ENCODE results near the gene GMPPA.

GMPPA gene

DNA sequence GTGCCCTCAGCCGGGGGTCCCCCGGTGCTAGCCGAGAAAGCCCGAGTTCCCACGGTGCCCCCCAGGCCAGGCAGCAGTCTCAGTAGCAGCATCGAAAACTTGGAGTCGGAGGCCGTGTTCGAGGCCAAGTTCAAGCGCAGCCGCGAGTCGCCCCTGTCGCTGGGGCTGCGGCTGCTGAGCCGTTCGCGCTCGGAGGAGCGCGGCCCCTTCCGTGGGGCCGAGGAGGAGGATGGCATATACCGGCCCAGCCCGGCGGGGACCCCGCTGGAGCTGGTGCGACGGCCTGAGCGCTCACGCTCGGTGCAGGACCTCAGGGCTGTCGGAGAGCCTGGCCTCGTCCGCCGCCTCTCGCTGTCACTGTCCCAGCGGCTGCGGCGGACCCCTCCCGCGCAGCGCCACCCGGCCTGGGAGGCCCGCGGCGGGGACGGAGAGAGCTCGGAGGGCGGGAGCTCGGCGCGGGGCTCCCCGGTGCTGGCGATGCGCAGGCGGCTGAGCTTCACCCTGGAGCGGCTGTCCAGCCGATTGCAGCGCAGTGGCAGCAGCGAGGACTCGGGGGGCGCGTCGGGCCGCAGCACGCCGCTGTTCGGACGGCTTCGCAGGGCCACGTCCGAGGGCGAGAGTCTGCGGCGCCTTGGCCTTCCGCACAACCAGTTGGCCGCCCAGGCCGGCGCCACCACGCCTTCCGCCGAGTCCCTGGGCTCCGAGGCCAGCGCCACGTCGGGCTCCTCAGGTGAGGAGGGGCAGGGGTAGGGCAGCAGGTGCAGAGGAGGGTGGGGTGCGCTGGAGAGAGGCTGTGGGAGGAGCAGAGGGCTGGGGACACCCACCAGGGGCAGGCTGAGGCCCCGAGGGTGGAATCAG lies 14.1 kb upstream of the GMPPA start:
- no peak for DNase-seq (ENCODE audit: low read depth in 1 of 2, low spot score in 1 of 2)

DNA sequence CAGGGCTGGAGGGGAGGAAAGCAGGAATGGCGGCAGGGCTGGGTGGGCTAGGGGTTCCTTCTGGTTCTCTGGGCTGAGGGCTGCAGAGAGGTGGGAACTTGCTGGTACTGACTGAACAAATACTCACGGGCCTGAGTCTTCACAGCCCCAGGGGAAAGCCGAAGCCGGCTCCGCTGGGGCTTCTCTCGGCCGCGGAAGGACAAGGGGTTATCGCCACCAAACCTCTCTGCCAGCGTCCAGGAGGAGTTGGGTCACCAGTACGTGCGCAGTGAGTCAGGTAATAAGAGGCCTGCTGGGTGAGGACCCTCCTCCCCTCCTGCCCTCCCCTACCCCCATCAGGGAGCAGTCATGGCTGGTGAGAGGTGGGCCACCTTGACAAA lies 13.5 kb upstream of the GMPPA start:
- DNase-seq (ENCODE audit: low read depth in 1 of 2, low spot score in 1 of 2) = no peak

DNA sequence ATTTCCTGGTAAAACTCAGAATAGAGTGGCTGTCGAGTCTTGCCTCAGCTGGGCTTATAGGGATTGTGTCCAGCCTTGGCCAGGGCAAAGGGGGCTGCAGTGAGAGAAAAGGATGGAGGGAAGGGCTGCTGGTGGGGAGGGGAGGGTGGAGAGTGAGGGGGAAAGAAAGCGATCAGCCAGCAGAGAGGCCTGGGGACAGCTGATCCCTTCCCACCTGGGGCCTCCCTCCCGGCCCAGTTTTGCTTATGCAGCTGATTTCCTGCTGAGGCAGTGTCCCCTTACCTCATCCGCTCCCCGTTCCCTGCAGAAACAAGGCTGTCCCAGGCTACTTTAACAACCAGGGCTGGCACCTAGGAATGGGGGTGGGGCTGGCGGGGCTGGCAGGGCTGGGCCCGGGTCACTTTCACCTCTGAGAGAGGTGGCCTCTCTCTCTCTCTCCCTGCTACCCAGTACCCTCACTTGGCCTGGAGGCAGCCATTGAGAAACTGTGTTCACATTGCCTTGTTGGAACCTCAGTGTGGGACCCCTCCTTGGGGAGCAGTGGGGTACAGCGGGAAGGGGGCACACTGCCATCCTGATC lies 12.2 kb upstream of the GMPPA start:
- DNase-seq (ENCODE audit: low read depth in 1 of 2, low spot score in 1 of 2) = no peak

DNA sequence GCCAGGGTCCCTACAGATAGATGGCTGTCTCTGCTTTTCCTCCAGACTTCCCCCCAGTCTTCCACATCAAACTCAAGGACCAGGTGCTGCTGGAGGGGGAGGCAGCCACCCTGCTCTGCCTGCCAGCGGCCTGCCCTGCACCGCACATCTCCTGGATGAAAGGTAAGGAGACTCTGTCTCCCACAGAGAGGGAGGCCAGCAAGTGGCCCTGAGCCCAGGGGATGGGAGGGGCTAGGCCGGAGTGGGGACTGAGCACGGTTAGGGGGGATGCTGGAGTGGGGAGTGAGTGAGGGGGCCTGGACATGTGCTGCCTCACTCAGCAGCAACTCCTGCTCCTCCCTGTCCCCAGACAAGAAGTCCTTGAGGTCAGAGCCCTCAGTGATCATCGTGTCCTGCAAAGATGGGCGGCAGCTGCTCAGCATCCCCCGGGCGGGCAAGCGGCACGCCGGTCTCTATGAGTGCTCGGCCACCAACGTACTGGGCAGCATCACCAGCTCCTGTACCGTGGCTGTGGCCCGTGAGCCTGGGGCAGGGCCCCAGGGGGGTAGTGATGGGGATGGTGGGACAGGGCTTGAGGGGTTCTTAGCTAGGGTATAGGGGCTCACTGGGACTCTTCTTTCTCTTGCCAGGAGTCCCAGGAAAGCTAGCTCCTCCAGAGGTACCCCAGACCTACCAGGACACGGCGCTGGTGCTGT lies 10.4 kb upstream of the GMPPA start:
- no peak for DNase-seq (ENCODE audit: low read depth in 1 of 2, low spot score in 1 of 2)

DNA sequence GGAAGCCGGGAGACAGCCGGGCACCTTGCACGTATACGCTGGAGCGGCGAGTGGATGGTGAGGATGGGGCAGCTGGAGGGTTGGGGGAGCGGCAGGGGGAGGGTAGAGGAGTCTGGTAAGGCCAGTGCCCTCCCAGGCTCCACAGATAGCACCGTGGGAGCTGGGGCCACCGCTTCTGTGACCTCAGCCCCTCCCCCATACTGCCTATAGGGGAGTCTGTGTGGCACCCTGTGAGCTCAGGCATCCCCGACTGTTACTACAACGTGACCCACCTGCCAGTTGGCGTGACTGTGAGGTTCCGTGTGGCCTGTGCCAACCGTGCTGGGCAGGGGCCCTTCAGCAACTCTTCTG lies 9.9 kb upstream of the GMPPA start:
- DNase-seq (ENCODE audit: low read depth in 1 of 2, low spot score in 1 of 2) = no peak

DNA sequence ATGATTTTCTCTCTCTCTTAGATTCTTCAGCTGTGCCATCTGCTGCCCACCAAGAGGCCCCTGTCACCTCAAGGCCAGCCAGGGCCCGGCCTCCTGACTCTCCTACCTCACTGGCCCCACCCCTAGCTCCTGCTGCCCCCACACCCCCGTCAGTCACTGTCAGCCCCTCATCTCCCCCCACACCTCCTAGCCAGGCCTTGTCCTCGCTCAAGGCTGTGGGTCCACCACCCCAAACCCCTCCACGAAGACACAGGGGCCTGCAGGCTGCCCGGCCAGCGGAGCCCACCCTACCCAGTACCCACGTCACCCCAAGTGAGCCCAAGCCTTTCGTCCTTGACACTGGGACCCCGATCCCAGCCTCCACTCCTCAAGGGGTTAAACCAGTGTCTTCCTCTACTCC lies 9.4 kb upstream of the GMPPA start:
- DNase-seq (ENCODE audit: low read depth in 1 of 2, low spot score in 1 of 2) = no peak

DNA sequence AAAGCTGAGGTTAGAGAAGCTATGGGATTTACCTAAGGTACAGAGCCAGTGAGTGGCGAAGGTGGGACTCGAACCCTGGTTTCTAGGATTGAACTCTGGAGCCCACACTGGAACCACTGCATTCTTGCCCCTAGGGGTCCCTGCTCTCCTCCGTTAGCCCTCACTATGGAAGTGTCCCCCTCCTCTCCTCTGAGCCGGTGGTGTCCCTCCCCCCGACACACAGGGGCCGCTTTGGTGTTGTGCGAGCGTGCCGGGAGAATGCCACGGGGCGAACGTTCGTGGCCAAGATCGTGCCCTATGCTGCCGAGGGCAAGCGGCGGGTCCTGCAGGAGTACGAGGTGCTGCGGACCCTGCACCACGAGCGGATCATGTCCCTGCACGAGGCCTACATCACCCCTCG lies 8.5 kb upstream of the GMPPA start:
- no peak for DNase-seq (ENCODE audit: low read depth in 1 of 2, low spot score in 1 of 2)

DNA sequence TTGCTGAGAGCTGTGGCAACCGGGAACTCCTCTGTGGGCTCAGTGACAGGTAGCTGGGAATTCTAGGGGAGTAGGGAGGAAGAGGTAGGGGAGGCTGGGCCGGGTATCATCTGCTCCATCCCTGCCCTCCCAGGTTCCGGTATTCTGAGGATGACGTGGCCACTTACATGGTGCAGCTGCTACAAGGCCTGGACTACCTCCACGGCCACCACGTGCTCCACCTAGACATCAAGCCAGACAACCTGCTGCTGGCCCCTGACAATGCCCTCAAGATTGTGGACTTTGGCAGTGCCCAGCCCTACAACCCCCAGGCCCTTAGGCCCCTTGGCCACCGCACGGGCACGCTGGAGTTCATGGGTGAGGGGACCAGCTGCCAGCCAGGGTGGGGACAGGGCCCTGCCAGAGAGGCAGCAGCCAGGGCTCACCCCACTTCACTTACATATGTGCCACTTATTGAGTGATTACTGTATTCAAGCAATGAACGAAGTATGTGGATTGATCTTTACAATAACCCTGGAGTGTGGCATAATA lies 8.0 kb upstream of the GMPPA start:
- DNase-seq (ENCODE audit: low read depth in 1 of 2, low spot score in 1 of 2) = no peak

DNA sequence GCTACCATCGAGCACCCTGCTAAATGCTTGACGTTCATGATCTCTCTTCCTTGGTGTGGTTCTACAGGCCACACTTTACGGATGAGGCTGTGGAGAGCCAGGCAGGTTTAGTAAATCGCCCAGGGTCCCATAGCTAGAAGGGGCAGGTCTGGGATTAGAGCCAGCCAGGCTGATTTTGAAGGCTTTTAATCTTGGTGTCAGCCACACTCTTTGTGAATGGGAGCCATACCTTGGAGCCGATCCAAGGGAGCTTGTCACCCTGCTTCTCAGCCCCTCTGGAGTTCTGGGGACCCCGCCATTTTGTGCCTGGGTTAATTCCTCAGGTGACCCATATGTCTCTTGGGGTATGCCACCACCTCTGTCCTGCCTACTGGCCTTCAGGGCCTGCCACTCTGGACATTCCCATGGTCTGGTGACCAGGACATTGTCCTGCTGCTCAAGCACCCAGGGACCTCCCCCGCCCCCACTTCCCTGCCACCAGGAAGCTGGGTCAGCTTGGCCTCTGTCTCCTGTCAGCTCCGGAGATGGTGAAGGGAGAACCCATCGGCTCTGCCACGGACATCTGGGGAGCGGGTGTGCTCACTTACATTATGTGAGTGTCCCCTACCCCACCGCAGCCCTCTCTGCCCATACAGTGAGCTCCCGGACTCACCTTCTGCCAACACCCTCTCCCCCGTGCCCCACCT lies 7.3 kb upstream of the GMPPA start:
- no peak for DNase-seq (ENCODE audit: low read depth in 1 of 2, low spot score in 1 of 2)

DNA sequence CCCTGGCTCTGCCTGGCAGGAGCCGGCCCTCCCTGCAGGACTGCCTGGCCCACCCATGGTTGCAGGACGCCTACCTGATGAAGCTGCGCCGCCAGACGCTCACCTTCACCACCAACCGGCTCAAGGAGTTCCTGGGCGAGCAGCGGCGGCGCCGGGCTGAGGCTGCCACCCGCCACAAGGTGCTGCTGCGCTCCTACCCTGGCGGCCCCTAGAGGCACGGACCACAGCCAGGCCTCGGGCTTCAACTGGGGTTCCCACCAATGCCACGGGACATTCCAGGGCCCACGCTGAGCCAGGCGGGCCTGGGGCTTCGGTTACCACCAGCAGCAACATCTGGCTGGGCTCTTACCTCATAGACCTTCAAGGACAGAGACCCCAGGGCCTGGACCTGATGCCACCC lies 6.1 kb upstream of the GMPPA start:
- no peak for DNase-seq (ENCODE audit: low read depth in 1 of 2, low spot score in 1 of 2)

DNA sequence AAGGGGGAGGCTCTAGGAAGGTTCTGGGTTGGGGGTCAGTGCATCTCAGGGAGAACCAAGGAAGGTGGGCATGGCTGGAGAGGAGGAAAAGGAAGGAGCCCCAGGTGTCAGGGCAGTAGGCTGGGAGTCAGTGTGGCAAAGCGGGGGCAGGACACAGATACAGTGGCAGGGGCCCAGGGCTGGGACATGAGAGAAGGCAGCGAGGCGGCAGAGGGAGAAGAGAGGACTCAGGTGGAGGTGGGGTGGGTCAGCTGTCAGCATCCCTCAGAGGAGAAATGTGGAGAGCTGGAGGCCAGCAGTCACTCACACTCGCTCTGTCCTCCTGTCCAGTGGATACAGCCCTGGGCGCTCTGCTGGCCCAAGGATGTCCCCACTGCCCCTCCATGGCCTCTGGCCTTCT lies 5.6 kb upstream of the GMPPA start:
- DNase-seq (ENCODE audit: low read depth in 1 of 2, low spot score in 1 of 2) = no peak

DNA sequence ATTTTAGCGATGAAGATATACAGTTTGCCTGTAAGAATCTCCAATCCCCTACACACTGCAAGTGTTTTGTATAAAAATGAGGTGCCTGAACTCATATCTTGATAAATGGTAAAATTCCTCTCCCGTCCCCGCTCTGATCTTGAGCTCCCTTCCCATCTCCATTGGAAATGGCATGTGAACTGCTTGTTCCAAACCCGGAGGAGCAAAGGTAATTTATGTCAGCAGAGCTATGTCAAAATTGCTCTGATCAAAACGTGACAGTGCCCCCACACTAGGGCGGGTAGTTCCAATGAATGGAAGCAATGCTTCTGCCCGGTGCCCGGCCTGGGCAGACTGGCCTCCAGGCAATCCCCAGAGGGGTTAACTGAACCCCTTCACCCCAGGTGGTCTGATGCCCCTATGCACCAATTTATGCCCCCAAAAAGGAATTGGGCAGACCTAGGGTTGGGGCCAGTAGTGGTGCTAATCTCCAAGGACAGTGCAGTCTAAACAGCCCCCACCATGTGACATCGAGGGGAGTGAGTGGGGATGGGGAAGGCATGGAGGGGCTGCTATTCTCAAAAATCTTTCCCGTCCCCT lies 3.6 kb upstream of the GMPPA start:
- no peak for DNase-seq (ENCODE audit: low read depth in 1 of 2, low spot score in 1 of 2)

DNA sequence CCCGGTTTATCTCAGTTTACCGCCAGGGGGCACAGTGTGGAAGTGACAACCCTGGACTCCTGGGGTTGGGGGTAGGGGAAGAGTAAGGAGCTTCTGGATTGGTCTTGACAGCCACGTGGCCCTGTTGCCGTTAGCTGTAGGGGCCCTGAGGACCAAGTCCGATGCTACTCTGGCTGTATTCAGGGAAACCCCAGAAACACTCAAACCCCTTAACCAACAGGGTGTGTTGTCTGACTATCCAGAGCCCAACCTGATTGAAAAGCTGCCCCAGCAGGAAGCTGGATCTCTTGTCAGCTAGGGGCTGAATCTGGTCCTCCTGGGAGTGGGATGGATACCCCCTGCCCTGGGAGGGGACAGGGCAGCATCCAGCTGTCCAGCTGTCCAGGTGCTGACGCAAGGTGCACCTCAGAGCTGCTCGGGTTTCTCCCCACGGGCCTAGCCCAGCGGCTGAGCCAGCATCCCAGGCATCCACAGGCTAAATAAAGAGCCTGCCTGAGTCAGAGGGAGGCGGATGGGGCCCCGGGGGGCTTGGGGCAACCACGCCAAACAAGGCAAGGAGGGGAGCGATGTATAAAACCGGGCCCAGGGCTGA lies 3.1 kb upstream of the GMPPA start:
- DNase-seq (ENCODE audit: low read depth in 1 of 2, low spot score in 1 of 2) = peak in 1 of 2 donors; percentile 41

DNA sequence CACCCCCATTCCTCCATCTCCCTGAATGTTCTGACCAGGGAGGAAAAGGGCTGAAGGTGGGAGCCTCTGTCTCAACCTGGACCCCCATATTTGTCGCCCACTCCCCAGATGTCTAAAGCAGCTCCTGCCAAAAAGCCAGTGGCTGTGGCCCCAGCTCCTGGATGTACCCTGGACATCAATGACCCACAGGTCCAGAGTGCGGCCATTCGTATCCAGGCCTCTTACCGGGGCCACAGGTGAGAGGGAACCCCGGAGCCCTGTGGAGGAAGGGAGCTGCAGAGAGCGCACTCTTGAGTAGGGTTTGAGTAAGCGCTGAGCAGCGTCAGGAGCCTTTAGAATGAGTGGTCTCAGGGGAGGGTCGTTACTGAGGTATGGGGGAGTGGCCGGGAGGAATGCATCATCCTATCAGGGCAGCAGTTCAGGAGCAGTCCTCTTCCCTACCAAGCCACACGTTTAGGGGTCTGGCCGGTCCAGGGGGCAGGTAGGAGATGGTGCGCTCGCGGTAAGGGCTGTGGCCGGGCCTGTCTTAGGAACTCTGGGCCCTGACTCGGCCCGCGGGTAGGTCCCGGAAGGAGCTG lies 2.4 kb upstream of the GMPPA start:
- no peak for DNase-seq (ENCODE audit: low read depth in 1 of 2, low spot score in 1 of 2)

DNA sequence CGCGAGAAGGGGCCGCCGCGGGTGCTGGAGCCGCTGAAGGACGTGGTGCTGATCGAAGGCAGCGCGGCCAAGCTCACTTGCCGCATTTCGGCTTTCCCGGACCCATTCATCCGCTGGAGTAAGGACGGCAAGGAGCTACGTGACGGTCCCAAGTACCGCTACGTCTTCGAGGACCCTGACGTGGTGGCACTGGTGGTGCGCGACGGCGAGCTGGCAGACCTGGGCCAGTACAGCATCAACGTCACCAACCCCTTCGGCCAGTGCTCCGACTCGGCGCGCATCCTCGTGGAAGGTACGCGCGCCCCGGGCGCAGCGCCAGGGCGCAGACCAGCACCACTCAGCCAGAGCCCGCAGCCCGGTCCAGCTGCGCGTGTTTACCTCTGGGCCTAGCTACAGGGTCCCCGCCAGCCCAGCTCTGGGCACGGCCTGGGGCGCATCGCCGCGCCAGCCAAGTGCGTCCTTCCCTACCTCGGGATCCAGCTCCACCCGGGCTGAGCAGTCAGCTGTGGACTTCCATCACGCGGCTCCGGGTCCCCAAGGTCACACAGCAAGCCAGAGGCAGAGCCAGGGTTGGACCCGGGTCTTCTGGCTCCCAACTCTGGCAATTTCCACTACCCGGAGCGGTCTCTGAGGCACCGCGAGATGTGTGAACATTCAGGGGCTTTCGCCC lies 1.7 kb upstream of the GMPPA start:
- DNase-seq (ENCODE audit: low read depth in 1 of 2, low spot score in 1 of 2) = no peak

DNA sequence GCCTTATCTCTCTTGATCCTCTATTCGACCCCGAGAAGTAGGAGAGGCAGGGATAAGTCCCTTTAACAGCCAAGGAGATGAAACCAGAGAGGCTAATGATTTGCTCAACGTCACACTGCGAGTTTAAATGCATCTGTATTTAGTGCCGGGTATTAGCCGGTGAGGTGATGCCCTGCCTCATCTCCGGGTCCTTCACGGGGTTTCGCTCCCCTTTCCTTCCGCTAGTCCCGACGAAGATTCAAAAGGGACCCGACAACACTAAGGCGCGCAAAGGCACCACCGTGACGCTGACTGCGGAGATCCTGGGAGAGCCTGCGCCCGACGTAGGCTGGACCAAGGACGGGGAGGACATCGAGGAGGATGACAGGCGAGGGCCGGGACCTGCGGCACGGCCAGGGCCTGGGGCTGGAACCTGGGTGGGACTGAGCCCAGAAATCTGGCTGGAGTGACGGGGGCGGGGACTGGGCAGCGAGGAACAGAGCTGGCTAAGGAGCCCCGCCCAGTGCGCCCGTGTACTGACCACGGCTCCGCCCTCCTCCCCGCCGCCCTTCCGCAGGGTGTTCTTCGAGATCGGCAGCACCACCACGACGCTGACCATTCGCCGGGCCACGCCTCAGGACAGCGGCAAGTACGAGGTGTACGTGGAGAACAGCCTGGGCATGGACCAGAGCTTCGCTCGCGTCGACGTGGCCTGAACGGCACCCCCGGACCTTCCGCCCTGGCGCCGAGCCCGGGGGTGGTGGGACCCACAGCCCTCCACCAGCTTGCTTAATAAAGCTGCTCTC lies 1.0 kb upstream of the GMPPA start:
- DNase-seq (ENCODE audit: low read depth in 1 of 2, low spot score in 1 of 2) = no peak

DNA sequence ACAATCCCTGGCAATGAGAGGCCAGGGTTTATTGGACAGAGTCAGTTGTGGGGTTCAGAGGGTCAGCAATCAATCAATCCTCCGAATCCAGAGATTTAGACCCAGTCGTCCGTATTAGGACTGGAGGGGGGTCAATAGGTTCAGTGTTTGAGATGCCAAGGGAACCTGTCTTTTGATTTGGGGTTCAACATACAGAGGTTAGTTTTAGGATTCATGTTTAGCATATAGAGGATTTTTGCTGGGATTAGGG lies 292 bp downstream of the GMPPA start:
- no peak for DNase-seq (ENCODE audit: low read depth in 1 of 2, low spot score in 1 of 2)

DNA sequence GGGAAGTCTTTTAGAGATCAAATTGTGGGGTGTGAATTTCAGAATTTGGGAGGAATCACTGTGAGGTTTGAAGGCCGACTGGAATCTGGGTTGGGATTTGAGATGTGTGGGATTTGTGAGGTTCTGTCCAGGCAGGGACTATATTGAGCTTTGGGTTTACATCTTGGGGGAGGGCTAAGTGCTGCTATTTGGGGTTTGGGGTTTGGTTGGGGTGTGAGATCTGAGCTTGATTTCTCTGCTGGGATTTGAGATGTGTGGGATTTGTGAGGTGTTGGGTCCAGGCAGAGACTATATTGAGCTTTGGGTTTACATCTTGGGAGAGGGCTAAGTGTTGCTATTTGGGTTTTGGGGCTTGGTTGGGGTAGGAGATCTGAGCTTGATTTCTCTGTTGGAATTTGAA lies 864 bp downstream of the GMPPA start:
- DNase-seq (ENCODE audit: low read depth in 1 of 2, low spot score in 1 of 2) = no peak

DNA sequence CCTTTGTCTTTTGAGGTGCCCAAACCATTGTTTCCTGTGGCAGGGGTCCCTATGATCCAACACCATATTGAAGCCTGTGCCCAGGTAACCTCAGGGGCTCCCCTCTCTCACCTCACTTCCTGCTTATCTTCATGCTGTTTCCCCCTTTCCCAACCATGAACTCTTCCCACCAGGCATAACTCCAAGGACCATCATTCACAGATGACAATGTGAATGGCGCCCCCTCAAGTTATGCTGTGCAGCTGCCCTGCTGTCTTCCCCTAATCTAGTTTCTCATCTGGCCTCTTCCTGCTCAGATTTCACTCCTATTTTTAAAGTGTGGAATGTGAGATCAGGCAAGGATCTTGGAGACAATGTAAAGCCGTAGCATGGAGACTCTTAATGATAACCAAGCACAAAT lies 1.4 kb downstream of the GMPPA start:
- no peak for DNase-seq (ENCODE audit: low read depth in 1 of 2, low spot score in 1 of 2)

DNA sequence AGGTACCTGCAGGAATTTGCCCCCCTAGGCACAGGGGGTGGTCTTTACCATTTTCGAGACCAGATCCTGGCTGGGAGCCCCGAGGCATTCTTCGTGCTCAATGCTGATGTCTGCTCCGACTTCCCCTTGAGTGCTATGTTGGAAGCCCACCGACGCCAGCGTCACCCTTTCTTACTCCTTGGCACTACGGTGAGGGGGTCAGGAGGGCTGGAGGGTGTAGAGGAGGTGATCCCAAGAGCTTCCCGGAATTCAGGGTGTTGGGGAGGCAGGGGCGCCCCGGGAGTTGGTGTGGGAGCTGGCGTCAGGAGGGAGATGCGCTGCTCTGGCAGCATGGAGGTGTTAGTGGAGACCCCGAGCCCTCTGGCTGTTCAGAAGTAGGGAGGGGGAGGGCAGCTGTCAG lies 3.2 kb downstream of the GMPPA start:
- no peak for DNase-seq (ENCODE audit: low read depth in 1 of 2, low spot score in 1 of 2)
